ENCODE data around the gene SLC15A4. TPM values are rescaled to one million over a fixed set of nuclear protein-coding genes. Genes with fewer than 3 reads are reported as not detected.

Gene SLC15A4
- total RNA-seq, 1 donor, result 52.5 TPM

- Histone ChIP-seq H3K36me3 (ENCODE audit: insufficient read depth, low read length) (peaks cover 45% of the 10 kb centered on the region), H3K79me2 (ENCODE audit: insufficient read depth, low read length) (peaks cover 7% of the 10 kb centered on the region), H4K20me1 (ENCODE audit: insufficient read depth, low read length) (peaks cover 4% of the 10 kb centered on the region), H3K27me3 (ENCODE audit: insufficient read depth, low read length) (no peaks in the 10 kb centered on the region), H3K4me3 (ENCODE audit: insufficient read depth, low read length) (no peak overlapping the region), H3K4me1 (ENCODE audit: insufficient read depth, low read length) (peaks cover 8% of the 10 kb centered on the region), H3K27ac (ENCODE audit: low read depth, low read length) (no peak overlapping the region), H2AFZ (ENCODE audit: low read length) (no peak overlapping the region), H3K9me3 (ENCODE audit: low read depth, low read length) (no peaks in the 10 kb centered on the region), H3K4me2 (ENCODE audit: insufficient read depth, low read length) (no peak overlapping the region)
- DNase-seq (ENCODE audit: insufficient read length, low spot score, missing footprints), result no peak
- no peak for TF ChIP-seq CTCF (IDR thresholded peaks at IDR 0.05; ENCODE audit: extremely low read depth, low read depth, low read length)
Observed at GRCh38 chr12:128792398-128792797, 31.4 kb downstream of the SLC15A4 start.

GRCh38 chr12:128791395-128792322 is 32.1 kb downstream of the SLC15A4 start:
- no peak for DNase-seq (ENCODE audit: insufficient read length, low spot score, missing footprints)
- Histone ChIP-seq H3K27ac (ENCODE audit: low read depth, low read length) (no peak overlapping the region), H3K4me3 (ENCODE audit: insufficient read depth, low read length) (no peak overlapping the region), H3K4me2 (ENCODE audit: insufficient read depth, low read length) (no peak overlapping the region), H3K79me2 (ENCODE audit: insufficient read depth, low read length) (peaks cover 5% of the 10 kb centered on the region), H3K27me3 (ENCODE audit: insufficient read depth, low read length) (no peaks in the 10 kb centered on the region), H3K9me3 (ENCODE audit: low read depth, low read length) (no peaks in the 10 kb centered on the region), H4K20me1 (ENCODE audit: insufficient read depth, low read length) (peaks cover under 1% of the 10 kb centered on the region), H3K4me1 (ENCODE audit: insufficient read depth, low read length) (peaks cover under 1% of the 10 kb centered on the region), H2AFZ (ENCODE audit: low read length) (no peak overlapping the region), H3K36me3 (ENCODE audit: insufficient read depth, low read length) (peaks cover 42% of the 10 kb centered on the region)
- TF ChIP-seq CTCF (IDR thresholded peaks at IDR 0.05; ENCODE audit: extremely low read depth, low read depth, low read length), result no peak

DNA sequence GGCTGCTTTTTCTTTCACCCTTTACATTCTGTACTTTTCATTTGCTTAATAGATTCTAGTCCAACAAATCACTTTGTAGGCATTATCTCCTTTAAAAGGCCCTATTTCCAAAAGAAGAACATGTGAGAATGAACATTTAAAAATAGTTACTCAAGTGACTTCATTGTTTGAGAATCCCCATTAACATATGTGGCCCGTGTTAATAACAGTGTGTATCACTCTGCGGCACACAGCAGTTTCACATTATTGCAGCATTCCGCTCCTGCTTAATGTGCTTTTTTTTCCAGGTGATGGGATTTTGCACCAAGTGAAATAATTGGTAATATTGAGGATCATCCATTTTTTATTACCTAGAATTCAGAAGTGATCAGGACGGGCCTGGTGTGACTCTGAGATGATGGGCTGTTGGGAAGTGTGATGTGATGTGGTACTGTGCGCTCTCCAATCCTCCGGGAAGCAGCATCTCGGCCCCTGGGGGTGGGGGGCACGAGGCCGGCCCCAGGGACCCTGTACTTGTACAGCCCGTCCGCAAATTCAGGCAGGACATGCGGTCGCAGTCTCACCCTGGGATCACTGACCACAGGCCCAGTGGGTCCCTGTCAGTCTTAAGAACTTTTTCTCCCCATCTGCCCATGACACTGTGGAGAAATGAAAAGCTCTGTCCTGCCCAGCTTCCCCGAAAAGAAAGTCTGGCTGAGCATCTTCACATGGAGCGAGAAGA is 32.9 kb downstream of the SLC15A4 start:
- H3K36me3 ChIP-seq (ENCODE audit: insufficient read depth, low read length), result peaks cover 37% of the 10 kb centered on the region
- H2AFZ ChIP-seq (ENCODE audit: low read length), result no peak overlapping the region
- H3K27me3 ChIP-seq (ENCODE audit: insufficient read depth, low read length), result no peaks in the 10 kb centered on the region
- H3K79me2 ChIP-seq (ENCODE audit: insufficient read depth, low read length), result peaks cover 3% of the 10 kb centered on the region
- H4K20me1 ChIP-seq (ENCODE audit: insufficient read depth, low read length), result no peaks in the 10 kb centered on the region
- H3K9me3 ChIP-seq (ENCODE audit: low read depth, low read length), result no peaks in the 10 kb centered on the region
- no peak overlapping the region for H3K27ac ChIP-seq (ENCODE audit: low read depth, low read length)
- no peak overlapping the region for H3K4me2 ChIP-seq (ENCODE audit: insufficient read depth, low read length)
- TF ChIP-seq CTCF (IDR thresholded peaks at IDR 0.05; ENCODE audit: extremely low read depth, low read depth, low read length), result no peak
- no peak overlapping the region for H3K4me3 ChIP-seq (ENCODE audit: insufficient read depth, low read length)
- no peak for DNase-seq (ENCODE audit: insufficient read length, low spot score, missing footprints)
- H3K4me1 ChIP-seq (ENCODE audit: insufficient read depth, low read length), result no peaks in the 10 kb centered on the region

- Histone ChIP-seq H3K4me2 (ENCODE audit: insufficient read depth, low read length) (no peak overlapping the region), H3K4me1 (ENCODE audit: insufficient read depth, low read length) (no peaks in the 10 kb centered on the region), H4K20me1 (ENCODE audit: insufficient read depth, low read length) (no peaks in the 10 kb centered on the region), H3K27me3 (ENCODE audit: insufficient read depth, low read length) (no peaks in the 10 kb centered on the region), H3K36me3 (ENCODE audit: insufficient read depth, low read length) (peaks cover 31% of the 10 kb centered on the region), H3K9me3 (ENCODE audit: low read depth, low read length) (no peaks in the 10 kb centered on the region), H3K4me3 (ENCODE audit: insufficient read depth, low read length) (no peak overlapping the region), H3K27ac (ENCODE audit: low read depth, low read length) (no peak overlapping the region), H3K79me2 (ENCODE audit: insufficient read depth, low read length) (no peaks in the 10 kb centered on the region), H2AFZ (ENCODE audit: low read length) (no peak overlapping the region)
- TF ChIP-seq CTCF (IDR thresholded peaks at IDR 0.05; ENCODE audit: extremely low read depth, low read depth, low read length), result no peak
- no peak for DNase-seq (ENCODE audit: insufficient read length, low spot score, missing footprints)
Observed at GRCh38 chr12:128790221-128790620, 33.5 kb downstream of the SLC15A4 start.

All from osteoblast (primary cell).